ENCODE data around the gene XPO6.
"Not testable (repeated sequence)": the region's sequence is repeated elsewhere in the genome, so short reads cannot be mapped to it uniquely, and the experiment has no call there.

Gene XPO6

DNA sequence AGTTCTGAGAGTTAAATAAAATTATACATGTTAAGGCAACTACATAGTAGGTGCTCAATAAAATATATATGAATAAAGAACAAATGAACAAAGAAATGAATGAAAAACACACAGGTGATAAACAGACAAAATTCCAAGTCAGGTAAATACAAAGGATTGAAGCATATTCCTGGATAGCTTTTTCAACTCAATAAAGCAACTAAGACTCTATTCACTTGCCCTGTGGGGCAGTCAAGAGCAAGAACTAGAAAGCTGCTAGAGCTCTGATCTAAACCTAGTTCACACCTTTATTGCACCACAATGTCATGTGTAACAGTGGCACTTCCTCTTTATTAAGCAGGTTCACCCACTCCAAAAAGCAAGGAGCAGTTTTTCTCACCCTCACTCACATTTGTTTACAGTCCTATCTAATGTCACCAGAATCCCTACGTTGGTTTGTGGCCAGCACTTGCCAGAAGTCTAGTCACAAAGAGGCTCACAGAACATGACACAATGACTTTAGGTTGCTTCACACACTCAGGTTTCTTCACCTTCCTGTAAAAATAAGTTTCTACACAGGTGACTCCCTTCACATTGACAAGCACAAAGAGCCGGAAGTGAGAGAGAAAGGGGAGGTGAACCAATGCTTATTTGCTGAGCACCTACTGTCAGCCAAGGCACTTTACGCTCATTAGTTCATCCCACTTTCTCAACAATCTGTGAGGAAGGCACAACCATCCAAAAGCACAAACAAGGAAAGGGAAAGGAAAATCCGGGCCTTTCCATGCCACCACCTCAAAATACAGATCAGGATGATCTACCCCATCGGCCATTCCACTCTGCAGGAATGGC, 70.8 kb downstream of the XPO6 start:
- DNase-seq: no peak

DNA sequence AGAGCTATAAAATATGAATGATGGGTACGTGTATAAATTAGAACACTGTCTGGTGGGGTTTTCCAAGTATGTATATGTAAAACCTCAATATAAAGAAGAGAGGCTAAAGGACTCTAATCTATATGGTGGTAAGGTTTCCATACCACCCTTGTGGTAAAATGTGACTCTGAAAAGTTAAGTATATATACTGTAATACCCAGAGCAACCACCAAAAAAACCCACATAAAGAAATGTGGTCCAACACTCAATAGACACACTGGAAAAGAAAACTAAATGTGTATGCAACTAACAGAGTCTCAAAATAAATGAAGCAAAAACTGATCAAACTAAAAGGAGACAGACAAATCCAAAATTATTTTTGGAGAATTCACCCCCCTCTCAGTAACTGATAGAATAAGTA, 72.2 kb downstream of the XPO6 start:
- no peak for DNase-seq

DNA sequence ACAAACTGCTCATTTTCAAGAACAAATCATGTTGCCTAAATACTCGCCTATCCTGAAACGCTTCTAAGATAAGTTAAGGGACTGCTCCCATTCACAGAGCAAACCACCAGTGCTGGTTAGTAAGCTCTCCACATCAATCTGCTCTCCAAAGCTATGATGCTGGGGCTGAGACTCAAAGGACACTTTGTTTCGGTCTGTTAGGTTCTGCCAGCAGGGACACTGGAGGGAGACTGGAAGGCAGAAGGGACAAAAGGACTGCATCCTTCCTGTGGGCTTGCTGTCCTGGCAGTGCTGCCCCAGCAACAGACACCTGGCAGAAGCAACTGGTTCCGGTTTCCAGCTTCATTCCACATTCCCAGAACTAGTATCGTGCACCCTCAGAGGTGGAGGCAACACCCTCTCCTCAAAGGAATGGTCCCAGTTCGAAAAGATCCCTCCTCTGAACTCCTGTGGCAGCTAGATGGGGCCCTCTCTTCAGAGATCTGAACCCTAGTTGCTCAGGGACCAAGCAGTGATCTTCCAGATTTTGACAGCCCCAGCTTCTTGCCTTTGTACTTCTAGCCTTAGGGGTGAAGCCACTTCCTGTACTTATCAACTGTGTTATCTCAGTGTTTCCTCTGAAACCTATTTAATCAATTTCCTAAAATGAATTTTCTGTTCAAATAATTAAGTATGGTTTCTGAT, 74.9 kb downstream of the XPO6 start:
- no peak for DNase-seq

DNA sequence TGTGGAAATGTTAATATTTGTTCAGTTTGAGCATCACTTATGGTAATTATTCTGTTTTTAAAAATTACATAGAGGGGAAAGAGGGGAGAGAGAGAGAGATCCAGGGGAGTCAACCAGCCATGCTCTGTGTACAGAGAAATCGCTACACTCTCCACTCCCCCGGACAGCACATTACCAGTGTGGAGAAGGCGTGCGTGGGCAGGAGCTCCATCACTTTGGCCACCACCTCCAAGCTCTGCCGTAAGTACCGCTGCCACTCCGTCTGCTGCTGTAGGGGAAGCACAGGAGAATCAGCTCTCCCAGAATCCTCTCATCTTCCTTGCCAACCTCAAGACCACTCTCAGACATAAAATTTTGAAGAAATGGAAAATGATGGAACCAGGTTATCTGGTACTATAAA, 78.1 kb downstream of the XPO6 start:
- no peak for DNase-seq

DNA sequence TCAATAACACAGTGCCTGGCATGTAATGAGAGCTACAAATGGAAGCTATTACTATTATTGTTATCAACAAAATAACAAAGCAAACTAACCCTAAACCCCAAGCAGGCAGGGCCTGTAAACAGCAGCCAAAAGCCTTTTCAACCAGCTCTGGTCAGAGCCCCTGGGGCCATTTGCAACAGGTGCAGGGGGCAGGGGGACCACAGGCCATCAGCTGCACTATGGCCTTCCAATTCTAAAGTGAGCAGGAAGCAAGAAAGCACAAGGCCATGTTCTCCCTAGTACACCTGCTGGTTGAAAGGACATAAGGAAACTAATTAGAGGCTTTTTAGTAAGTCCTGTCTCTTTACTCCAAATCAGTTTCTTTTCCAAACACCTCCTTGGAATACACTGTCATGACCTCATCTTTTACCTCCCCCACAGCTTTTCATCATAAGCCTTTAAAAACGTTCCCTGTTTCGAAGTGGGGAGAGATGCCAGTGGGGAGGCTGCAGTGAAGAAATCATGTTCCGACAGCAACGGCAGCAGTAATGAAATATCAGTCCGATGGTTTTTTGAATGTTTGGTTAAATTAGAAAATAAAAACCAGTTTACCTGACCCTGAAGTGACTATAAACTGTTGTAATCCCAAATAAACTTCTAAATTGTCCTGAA, 79.9 kb downstream of the XPO6 start:
- no peak for DNase-seq

DNA sequence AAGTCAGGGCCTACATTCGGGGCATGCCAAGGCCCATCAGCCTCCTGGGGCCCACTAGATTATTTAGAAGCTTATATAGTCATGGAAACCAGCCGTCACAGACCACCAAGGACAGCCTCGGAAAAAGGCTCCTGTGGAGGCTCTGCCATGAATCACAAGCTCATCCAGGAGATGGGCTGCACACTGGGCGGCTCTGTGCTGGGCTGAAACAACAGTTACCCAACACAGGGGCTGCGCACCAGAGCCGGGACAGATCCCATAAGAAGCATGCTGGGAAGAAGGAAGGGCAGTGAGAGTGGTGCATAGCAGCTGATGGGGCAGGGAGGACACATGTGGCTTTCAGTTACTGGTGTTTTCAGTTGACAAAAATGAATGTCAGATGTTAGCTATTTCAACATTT, 80.6 kb downstream of the XPO6 start:
- DNase-seq: no peak

DNA sequence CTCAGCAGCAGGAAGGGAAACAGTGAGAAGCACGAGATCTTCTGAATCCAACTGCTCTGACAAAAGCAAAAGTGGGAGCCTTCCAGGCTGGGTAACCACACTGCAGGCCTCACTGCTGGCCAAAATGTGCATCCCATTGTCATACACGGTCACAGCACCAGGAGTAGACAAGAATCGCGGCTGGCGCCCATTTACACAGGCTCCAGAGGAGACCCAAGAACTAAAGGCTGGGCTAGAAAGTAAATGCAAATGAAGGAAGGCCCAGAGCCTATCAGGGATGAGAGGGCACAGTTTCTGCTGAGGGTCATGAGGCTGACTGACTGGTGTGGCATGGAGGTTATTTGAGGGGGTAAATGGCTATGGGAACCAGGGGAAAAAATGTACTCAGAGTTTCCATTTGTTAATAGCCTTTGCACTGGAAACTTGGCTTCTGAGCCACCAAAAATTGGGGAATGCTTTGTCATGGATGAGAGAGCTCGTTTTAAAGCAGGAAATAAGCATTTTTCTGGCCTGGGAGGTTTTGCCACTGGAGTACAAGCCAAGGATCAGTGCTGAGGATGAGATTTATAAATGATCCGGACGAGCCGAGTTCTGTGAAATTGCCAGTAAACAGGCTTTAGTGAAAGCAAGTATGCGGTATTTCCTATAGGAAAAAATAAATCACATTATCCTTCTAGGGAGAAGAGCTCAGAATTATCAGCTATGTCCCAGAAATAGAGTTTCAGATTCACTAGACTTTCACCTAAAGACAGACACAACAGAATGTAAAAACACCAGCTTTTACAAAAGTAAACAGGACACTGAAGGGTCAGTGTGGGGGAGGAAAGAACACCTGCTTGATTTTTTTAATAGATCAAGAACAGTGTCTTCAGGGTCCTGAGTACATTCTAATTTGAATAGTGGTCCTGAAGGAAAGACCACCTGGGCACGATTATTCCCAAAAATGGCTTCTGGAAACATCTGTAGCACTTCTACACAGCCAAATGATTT, 81.4 kb downstream of the XPO6 start:
- no peak for DNase-seq

DNA sequence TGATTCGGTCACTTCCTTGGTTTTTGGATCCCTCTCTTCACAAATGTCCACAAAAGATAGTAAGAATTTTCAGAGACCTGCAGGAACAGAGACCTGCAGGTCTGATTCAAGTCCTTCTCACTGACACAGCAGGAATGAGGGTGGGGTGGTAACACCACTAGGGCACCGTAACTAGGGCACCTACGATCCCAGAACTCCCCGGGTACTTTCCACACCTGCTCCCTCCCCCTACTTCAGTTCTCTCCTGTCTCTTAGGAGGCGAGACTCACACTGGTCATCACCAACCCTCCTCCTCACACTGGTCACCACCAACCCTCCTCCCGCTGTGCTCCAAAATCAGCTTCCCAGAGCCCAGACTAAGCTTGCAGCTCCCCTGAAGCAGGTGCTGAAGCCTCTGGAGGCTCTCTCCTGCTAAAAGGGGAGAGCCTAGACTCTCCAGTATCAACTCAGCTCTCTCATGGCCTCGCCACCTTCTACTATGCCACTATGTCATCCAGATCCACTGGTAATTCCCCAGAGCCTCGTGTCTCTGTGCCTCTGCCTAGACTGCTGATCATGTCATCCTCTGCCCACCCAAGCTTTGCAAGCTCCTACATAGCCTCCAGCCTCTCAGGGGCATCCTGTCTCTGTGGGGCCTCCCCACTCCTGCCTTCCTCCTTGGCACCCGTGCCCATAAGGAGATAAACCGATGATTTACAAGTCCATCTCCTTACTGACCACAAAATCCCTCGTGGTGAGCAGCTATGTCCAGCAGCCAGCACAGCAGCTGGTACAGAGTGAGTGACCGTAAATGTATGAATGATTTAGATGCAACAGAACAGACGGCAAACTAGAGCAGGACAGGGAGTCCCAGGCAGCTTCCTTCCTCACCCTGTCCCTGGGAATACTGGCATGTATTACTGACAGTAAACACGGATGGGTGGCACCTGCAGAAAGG, 84.8 kb downstream of the XPO6 start:
- no peak for DNase-seq

DNA sequence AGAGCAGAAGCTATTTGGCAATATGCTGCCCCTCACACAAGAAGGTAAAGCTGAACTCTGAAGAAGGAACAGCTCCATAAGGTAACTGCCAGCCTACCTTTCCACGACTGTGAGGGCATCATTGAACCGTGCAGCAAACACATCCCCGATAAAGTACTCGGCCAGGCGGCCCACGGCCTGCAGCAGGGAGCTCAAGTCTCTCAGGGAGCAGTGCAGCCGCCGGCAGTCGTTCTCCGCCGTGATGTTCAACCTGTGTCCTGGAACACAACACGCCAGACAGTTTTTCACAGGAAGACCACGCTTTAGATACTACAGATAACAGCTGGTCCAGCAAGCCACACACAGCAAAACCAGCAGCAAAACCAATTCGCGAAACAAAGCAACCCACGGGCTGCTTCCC, 86.2 kb downstream of the XPO6 start:
- DNase-seq: no peak

DNA sequence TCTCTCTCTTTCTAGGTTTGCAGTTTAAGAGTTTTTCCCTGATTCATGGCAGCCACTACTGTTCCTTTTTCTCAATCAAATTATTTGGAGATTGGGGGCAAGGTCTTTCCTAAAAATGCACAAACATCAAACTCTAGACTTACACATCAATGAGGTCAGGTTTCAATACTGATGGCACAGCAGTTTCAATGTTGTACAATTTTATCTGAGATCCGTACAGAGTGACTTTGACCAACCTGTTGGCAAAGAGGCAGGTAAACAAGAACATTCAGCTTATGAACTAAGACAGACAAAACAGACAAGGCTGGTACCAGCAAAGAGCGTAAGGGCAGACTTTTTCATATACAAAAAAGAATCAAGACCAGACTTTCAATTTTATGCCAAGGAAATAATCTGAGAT, 90.2 kb downstream of the XPO6 start:
- no peak for DNase-seq

DNA sequence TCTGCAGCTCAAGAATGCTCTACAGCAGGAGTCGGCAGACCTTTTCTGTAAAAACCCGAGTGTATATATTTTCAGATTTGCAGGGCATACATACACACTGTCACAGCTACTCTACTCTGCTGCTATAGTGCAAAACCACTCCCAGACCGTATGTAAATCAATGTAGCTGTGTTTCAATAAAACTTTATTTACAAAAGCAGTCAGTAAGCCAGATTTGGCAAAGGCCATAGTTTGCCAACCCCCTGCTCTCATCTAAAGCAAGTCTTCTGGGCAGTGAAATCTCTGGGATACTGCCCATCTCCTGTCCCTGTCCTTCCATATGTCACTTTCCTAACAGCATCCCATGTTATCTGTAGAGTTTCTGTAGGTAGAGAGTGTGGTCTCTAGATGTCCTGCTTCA, 91.0 kb downstream of the XPO6 start:
- DNase-seq: no peak

DNA sequence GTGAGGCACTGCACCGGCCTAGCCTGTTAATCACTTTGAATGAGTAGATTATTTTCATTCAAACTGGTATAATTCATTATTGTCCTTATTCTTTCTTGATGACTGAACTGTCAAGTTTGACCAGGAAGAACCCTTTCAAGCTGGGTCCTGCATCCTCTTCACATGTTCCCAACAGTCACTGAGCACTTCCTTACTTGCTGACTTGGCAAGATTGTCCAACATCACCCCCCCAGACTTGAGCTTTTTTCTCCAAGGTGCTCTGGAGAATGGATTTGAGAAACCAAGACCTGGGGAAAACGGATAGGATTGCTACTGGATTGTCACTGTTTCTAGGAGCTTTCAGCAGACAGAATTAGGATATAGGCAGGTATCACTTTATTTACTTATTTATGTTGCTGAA, 93.1 kb downstream of the XPO6 start:
- no peak for DNase-seq

DNA sequence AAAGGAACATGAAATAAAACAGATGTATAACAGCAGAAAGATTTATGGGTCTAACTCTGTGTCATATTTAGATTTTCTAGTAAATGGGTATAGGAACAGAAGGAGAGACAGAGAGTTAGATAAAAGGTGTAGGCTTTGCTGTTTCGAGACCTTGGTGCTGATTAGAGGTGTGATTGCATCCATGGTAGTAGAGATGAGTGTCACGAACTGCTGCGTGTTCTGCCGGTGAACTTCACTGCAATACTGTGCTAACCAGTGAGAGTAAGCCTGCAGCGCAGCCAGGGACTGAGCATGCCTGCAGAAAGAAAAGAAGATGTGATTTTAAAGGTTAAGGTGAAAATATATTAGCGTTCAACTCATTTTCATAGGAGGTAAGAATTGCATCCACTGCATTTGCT, 94.6 kb downstream of the XPO6 start:
- DNase-seq: no peak

DNA sequence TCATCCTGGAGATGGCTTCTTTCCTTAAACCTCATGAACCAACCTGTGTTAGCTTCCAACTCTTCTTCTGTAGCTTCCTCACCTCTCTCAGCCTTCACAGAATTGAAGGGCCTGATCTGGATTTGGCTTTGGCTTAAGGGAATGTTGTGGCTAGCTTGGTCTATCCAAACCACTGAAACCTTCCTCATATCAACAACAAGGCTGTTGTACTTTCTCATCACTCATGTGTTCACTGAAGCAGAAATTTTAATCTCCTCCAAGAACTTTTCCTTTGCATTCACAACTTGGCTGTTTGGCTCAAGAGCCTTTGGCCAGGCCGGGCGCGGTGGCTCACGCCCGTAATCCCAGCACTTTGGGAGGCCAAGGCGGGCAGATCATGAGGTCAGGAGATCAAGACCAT, 95.9 kb downstream of the XPO6 start:
- not testable (repeated sequence) for DNase-seq

DNA sequence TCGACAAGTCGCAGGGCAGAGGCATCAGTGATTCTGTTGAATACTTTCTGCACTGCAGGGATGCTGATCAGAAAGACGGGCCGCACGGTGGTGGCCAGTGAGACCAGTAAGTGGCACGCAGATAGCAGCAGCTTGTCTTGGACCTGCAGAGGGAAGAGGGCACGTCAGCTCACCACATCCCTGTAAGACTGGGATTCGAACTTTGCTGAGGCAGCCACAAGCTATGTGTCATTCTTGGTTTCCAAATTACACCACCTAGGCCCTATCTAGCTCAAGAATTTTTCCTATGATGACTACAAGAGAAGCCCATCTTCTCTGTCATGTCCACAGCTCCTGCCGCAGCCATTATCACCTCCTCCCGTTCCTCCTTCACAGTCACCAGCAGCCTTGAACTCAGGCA, 98.9 kb downstream of the XPO6 start:
- DNase-seq: no peak

DNA sequence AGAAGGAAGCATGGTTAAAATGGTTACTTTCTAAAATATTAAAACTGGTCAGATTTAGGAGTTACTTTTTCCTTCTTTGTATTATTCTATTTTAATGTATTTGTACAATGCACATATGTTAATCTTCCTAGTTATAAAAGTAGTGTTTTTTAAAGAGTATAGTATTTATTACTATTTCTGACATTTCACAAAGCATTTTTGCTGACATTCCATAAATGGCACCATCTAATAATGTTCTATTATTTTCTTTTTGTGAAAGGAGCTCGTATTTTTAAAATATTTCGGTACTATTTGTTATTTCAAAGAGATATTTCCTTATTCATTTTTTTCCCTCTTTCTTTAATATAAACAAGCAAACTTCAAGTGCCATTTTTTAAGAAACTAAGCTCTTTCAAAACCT, 100.8 kb downstream of the XPO6 start:
- no peak for DNase-seq

DNA sequence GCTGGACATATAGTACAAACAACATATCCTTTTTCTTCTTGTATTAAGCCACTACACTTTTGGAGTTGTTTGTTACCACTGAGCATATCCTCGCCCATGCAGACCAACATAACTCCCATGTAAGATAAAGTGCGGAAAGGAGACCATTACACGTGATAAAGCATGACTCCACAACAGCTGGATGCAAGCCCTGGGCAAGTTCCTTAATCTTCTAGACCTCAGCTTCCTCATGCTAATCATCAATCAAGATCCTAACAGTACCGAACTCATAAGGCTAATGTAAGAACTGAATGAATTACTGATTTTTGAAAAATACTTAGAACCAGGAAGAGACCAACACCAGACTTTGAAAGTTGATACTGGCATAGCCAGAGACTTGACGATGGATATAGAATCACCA, 101.3 kb downstream of the XPO6 start:
- no peak for DNase-seq

DNA sequence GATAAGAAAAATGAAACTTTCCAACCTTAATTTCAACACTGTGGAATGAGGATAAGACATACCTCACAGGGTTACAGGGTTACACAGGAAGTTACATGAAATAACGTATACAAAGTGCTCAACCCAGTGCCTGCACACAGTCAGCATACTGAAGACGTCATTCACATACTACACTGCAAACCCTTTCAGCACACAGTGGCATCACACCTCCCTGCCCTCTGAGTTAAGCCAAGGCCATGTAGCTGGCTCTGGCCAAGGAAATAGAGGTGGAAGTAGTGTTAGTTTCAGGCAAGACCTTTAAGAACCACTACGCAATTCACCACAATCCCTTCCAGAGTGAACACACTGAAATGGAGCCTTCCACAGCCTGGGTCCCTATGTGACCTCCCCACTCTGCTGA, 101.7 kb downstream of the XPO6 start:
- no peak for DNase-seq

DNA sequence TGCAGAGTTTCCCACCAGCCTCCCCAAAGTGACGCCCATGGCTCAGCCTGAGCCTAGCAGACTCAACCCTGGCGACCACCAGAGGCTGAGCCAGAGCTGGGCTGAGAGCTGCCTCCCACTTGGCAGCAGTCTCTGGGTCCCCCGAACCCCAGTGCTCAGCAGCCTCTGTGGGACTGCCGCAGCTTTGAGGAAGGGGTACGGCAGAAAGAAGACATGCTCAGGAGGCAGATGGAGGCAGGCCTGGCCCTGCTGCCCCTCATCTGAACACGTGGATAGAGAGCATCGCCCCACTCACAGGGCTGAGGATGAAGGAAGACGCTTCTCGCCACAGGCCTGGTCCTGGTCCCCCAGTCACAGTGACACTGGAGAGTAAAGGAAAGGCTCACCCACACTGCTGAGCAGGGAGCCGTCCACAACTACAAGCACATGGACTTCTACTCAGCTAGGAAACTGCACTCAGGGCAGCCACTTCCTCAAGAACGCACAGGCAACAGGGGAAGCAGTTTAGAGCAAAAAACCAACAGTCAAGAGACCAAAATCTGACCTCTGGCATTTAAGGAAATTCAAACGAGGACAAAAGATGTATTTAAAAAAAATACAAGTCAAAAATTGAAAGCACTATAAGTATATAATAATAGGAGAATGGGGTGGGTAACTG, 103.0 kb downstream of the XPO6 start:
- no peak for DNase-seq

DNA sequence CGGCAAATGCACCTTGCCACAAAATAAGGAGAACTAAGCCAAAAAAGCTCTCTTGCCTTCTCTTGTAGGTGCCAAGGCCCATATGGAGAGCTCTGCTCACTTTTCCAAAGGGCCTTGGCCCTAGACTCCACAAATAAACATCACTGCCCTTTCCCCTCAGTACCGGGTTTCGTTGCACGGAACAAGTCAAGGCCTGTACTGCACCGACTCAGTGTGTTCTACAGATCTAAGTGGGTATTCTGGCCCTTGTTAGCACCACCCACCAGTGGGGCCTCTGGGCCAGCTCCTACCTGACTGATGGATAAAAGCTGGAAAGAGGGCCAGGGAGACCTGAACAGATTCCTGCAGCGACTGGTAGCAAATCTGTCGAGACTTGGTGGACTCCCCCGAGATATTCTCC, 104.5 kb downstream of the XPO6 start:
- peak; percentile 18 to 75 (median 27) for DNase-seq

All from NCI-H1417 (cell line).